ENCODE results near the gene UROS.

- TF ChIP-seq CTCF (IDR thresholded peaks at IDR 0.05) (no peak), POLR2AphosphoS5 (IDR thresholded peaks at IDR 0.05) (no peak), EP300 (IDR thresholded peaks at IDR 0.05) (no peak)
Observed at GRCh38 chr10:125772112-125772863, 50.8 kb downstream of the UROS start.
